GM12875 (cell line): ENCODE data around the gene RNPEP.

ENCODE experiments used
- H3K4me3 ChIP-seq: one replicate; pipeline ENCODE4 v1.5.1; 2011; ENCODE audit warnings: low read depth, low read length, control low read depth
- TF ChIP-seq, protein P1 (sequence below): IDR thresholded peaks from 2 replicates; pipeline ENCODE4 v1.5.1; 2011; ENCODE audit warnings: low read depth, mild to moderate bottlenecking, control low read depth, inconsistent platforms, low read length, moderate library complexity, borderline replicate concordance; ENCODE audit not compliant: insufficient read depth

RNPEP gene

DNA sequence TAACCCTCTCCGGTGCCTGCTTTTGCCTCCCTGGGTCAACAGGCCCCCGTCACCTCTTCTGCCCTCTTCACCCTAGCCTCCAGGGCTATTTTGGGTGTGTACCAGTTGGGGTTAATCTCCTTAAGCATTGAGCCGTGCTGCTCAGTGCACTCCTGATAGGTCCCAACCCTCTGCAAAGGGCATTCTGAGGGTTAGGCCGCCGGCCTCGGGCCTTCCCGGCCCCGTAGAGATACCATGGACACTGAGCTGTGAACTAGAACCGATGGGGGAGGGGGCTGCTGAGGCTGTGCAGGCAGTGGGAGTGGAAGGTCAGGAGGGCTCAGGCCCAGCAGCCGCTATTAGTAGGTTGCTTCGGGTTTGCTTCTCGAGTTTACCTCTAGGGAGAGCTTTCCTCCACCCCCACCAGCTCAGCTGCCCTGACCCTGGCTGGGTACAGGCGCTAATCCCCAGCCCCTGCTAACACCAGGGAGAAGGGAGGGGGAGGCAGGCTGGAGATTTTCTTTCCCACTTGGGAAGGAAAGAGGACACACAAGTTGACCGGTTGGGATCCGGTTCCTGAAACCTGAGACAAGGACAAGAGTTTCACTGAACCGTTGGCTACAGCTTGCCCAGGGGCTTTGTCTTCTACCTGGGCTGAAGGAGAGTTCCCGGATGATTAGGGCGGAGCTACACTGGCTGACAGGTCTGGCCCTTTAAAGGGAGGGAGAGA is 40.9 kb upstream of the RNPEP start:
- TF ChIP-seq, protein P1, sequence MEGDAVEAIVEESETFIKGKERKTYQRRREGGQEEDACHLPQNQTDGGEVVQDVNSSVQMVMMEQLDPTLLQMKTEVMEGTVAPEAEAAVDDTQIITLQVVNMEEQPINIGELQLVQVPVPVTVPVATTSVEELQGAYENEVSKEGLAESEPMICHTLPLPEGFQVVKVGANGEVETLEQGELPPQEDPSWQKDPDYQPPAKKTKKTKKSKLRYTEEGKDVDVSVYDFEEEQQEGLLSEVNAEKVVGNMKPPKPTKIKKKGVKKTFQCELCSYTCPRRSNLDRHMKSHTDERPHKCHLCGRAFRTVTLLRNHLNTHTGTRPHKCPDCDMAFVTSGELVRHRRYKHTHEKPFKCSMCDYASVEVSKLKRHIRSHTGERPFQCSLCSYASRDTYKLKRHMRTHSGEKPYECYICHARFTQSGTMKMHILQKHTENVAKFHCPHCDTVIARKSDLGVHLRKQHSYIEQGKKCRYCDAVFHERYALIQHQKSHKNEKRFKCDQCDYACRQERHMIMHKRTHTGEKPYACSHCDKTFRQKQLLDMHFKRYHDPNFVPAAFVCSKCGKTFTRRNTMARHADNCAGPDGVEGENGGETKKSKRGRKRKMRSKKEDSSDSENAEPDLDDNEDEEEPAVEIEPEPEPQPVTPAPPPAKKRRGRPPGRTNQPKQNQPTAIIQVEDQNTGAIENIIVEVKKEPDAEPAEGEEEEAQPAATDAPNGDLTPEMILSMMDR: no peak
- H3K4me3 ChIP-seq: no peak overlapping the region

DNA sequence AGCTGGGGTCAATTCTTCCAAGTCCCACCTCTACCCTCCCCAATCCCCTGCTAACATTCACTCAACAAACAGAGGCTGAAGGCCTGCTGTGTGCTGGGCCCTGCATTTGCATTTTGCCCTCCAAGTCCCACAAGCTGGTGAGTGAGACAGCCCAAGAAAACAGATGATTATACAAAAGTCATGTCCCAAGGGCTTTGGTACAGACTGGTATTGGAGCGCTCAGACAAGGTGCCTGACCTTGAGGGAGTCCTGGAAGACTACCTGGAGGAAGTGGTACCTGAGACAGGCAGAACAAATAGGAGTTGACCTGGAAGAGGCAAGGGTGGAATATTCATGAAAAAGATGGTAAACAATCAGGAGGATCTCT is 40.3 kb upstream of the RNPEP start:
- H3K4me3 ChIP-seq: no peak overlapping the region
- TF ChIP-seq, protein P1: no peak

DNA sequence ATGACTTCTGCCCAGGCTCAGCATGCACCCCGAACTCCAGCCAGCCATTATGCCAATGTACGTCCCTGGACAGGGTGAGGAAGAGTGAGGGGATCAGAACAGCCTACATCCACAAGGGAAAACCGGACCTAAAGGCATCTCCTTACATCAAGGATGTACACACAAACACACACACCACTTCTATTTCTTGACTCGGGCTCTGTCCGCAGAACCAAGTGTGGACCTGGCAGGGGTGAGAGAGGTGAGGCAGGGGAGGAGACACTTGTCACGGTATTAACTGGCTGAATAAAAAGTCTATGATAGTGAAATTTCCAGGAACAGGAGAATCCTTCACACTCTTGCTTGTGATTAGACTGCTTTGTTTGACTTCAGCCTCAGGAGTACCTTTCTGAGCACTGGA is 38.4 kb upstream of the RNPEP start:
- H3K4me3 ChIP-seq: no peak overlapping the region
- TF ChIP-seq, protein P1: no peak

DNA sequence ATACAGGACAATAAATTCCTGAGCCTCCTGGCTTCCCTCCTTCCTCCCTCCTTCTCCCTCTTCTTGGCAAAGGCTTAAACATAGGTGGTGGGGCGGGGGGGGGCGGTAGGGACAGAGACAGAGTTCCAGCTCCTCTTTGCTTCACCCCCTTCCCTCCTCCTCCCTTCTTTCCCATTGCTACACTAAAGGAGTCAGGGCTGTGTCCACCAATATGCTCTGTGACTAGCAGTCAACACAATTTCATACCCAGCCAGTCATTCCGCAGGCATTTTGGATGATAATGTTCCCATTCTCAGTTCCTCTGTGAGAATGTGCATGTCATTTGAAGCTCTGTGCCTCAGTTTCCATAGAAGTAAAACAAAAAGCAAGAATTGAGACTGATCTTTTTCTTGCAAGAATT is 37.8 kb upstream of the RNPEP start:
- H3K4me3 ChIP-seq: no peak overlapping the region
- TF ChIP-seq, protein P1: no peak

DNA sequence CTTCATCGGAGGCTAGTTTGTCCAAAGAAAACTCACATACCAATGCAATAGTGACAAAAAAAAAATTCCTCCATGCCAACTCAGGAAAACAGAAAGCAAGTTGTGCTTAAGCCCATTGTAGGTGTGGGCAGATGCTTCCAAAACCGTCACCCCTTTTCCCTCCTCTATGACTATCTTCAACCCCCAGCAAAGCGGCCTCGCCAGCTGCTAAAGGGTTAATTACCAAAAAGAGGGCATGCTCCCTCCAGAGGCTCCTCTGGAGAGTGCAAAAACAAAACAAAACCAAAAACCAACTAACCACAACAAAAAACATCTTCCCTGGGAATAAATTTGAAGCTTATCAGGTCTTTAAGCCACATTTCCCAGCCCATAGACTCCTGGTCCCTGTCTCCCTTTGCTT is 37.3 kb upstream of the RNPEP start:
- H3K4me3 ChIP-seq: no peak overlapping the region
- TF ChIP-seq, protein P1: 0 out of 2 replicates have a peak, but pooled peaks have one; percentile 16

DNA sequence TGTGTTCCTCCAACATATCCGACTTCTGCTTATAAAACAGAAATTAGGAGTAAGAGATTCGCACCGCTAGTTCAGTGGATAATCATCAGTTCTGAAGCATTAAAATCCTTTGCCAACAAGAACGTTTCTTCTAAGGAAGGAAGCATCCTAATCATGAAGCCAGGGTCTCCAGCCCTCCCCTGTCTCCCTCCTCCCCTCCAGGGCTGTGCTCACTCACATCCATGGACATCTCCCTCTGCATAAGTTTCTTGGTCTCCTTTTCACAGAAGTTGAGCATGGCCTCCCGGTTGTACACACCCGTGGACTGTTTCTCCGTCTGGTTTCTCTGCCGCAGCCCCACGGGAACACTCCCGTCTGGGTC is 36.6 kb upstream of the RNPEP start:
- TF ChIP-seq, protein P1: no peak
- no peak overlapping the region for H3K4me3 ChIP-seq

DNA sequence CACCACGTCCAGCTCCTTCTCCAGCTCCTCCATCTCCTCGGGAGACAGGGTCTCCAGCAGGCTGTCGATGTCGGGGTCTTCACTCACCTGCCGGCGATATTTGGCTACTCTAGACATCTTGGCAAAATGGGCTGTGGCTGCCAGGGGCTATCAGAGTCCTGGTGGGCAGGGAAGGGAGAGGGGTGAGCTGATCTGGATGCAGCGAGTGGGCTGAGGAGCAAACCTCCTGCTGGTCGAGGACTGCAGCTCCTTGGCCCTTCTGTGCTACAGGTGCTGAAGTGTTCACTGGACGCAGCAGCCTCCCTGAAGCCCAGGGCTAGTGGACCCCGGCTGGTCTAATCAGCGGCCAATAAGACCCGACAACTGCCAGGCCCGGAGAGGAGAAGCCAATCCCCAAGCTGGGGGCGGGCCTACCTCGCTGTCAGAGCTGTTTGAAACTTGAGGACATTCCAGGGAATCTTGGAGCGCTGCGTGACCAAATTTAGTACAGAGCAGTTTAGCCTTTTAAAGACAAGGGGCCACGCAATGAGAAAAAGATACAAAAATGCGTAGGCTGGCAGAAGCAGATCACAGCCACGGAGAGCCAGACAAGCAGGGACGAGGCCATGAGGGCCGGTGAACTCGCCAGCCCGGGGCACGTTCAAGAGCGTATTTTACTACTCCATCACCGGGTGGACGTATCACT is 36.1 kb upstream of the RNPEP start, which contains the start of gene LMOD1:
Gene LMOD1, minus strand, starts transcription at position 325 of the 685 bp plus-strand sequence. Its CDS starts 208 bp downstream, at position 117.
- no peak within 1 kb of the TSS for H3K4me3 ChIP-seq
- TF ChIP-seq, protein P1: no peak
